ENCODE measurements around the gene IRX6. TPM values are rescaled to one million over a fixed set of nuclear protein-coding genes. Genes with fewer than 3 reads are reported as not detected.

The IRX6 gene
- total and polyA plus RNA-seq, 3 experiments from 2014 or later, result not detected

DNA sequence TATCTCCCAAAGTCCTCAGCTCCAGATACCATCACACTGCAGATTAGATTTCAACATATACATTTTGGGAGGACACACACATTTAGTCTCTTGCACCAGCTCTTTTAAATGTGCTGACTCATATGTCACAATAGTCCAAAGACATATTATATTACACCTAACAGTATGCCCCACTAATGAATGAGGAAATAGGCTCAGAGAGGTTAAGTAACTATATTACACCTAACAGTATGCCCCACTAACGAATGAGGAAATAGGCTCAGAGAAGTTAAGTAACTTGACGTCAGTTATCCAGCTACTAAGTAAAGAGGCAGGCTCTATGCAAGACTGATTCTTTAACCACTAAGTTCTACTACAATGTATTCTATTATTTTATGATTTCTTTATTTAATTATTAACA lies 9.7 kb downstream of the IRX6 start:
- Histone ChIP-seq H3K27me3 (ENCODE audit: insufficient read depth, low read length, poor library complexity, severe bottlenecking) (peaks cover 7% of the 10 kb centered on the region), H3K9me3 (ENCODE audit: low read length) (no peaks in the 10 kb centered on the region), H3K36me3 (ENCODE audit: insufficient read depth, low read length) (no peaks in the 10 kb centered on the region), H3K27ac (ENCODE audit: low read depth, low read length) (no peak overlapping the region), H3K4me3 (ENCODE audit: low read length) (no peak overlapping the region), H3K4me1 (ENCODE audit: insufficient read depth, low read length) (no peaks in the 10 kb centered on the region)
- ChIA-PET CTCF (no interaction called here), POLR2A (no interaction called here)
- DNase-seq, result no peak
- peaks cover 0 to 14% (median 0%) of the 10 kb centered on the region in 3 donors for H3K4me1 Mint-ChIP-seq
- H3K4me3 Mint-ChIP-seq, result no peak overlapping the region
- H3K36me3 Mint-ChIP-seq, result no peaks in the 10 kb centered on the region
- H3K9me3 Mint-ChIP-seq, result peaks cover 0 to 6% (median 0%) of the 10 kb centered on the region in 5 donors
- H3K27ac Mint-ChIP-seq, result no peak overlapping the region
- peaks cover 31 to 44% of the 10 kb centered on the region in 2 donors for H3K27me3 Mint-ChIP-seq

GRCh38 chr16:55338646-55339045 lies 14.6 kb downstream of the IRX6 start:
- peaks cover 0 to 2% (median 1%) of the 10 kb centered on the region in 5 donors for H3K9me3 Mint-ChIP-seq
- no peaks in the 10 kb centered on the region for H3K9me3 ChIP-seq (ENCODE audit: low read length)
- H3K36me3 Mint-ChIP-seq, result no peaks in the 10 kb centered on the region
- no peak overlapping the region for H3K4me3 Mint-ChIP-seq
- peaks cover 4 to 8% of the 10 kb centered on the region in 2 donors for H3K27me3 Mint-ChIP-seq
- no peaks in the 10 kb centered on the region for H3K36me3 ChIP-seq (ENCODE audit: insufficient read depth, low read length)
- H3K27me3 ChIP-seq (ENCODE audit: insufficient read depth, low read length, poor library complexity, severe bottlenecking), result no peaks in the 10 kb centered on the region
- H3K4me1 ChIP-seq (ENCODE audit: insufficient read depth, low read length), result no peaks in the 10 kb centered on the region
- no peak overlapping the region for H3K27ac Mint-ChIP-seq
- no peak for DNase-seq
- ChIA-PET POLR2A (no interaction called here), CTCF (no interaction called here)
- H3K4me1 Mint-ChIP-seq, result no peaks in the 10 kb centered on the region
- H3K27ac ChIP-seq (ENCODE audit: low read depth, low read length), result no peak overlapping the region
- H3K4me3 ChIP-seq (ENCODE audit: low read length), result no peak overlapping the region

DNA sequence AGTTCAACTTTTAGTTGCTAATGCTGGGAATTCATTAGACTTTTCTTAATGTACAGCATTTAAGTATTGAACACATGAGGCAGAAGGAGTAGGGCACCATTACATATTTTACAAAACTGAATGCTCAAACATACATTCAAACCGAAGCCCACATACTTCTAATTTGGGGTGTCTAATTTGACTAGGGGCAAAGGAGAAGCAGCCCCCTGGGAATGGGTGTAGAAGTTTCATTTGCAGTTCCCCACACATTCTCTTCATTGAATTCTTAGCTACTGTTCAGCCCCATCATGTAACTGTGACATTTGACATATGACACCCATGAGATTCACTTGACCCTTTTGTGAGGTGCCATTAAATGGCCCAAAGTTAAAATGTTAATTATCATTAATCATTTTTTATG lies 16.4 kb downstream of the IRX6 start:
- ChIA-PET POLR2A (no interaction called here), CTCF (no interaction called here)
- Mint-ChIP-seq H3K9me3 (peaks cover 0 to 2% (median 1%) of the 10 kb centered on the region in 5 donors), H3K36me3 (no peaks in the 10 kb centered on the region), H3K4me3 (no peak overlapping the region), H3K27ac (no peak overlapping the region), H3K27me3 (peaks cover 0 to 5% of the 10 kb centered on the region in 2 donors), H3K4me1 (no peaks in the 10 kb centered on the region)
- Histone ChIP-seq H3K27me3 (ENCODE audit: insufficient read depth, low read length, poor library complexity, severe bottlenecking) (no peaks in the 10 kb centered on the region), H3K36me3 (ENCODE audit: insufficient read depth, low read length) (no peaks in the 10 kb centered on the region), H3K4me1 (ENCODE audit: insufficient read depth, low read length) (no peaks in the 10 kb centered on the region), H3K4me3 (ENCODE audit: low read length) (no peak overlapping the region), H3K27ac (ENCODE audit: low read depth, low read length) (no peak overlapping the region), H3K9me3 (ENCODE audit: low read length) (no peaks in the 10 kb centered on the region)
- no peak for DNase-seq

DNA sequence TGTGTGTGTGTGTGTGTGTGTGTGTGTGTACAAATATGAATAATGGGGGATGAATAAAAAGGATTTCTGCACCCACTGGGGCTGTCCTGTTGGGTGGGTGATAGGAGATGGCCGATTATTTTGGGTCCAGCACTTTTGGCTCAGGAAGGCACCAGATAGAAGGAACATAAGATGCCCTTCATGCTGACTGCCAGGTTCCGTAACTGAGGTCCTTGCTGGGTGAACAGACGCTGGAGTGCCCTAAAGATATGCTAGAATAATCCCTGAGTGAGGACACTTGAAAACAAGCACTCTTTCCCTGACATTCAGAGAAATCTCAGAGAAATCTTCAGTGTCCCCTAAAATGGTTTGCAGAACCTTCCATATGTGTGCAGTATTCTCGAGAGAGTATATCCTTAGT lies 17.7 kb downstream of the IRX6 start:
- Histone ChIP-seq H3K4me3 (ENCODE audit: low read length) (no peak overlapping the region), H3K4me1 (ENCODE audit: insufficient read depth, low read length) (no peaks in the 10 kb centered on the region), H3K36me3 (ENCODE audit: insufficient read depth, low read length) (no peaks in the 10 kb centered on the region), H3K9me3 (ENCODE audit: low read length) (no peaks in the 10 kb centered on the region), H3K27ac (ENCODE audit: low read depth, low read length) (no peak overlapping the region), H3K27me3 (ENCODE audit: insufficient read depth, low read length, poor library complexity, severe bottlenecking) (no peaks in the 10 kb centered on the region)
- Mint-ChIP-seq H3K27ac (no peak overlapping the region), H3K27me3 (peaks cover 0 to 7% of the 10 kb centered on the region in 2 donors), H3K4me3 (no peak overlapping the region), H3K36me3 (no peaks in the 10 kb centered on the region), H3K9me3 (peaks cover 0 to 2% (median 0%) of the 10 kb centered on the region in 5 donors), H3K4me1 (no peaks in the 10 kb centered on the region)
- DNase-seq, result no peak
- CTCF ChIA-PET, result no interaction called here
- POLR2A ChIA-PET, result no interaction called here

- no peaks in the 10 kb centered on the region for H3K9me3 ChIP-seq (ENCODE audit: low read length)
- POLR2A ChIA-PET, result no interaction called here
- Mint-ChIP-seq H3K27me3 (peaks cover 2 to 10% of the 10 kb centered on the region in 2 donors), H3K9me3 (no peaks in the 10 kb centered on the region), H3K4me1 (no peaks in the 10 kb centered on the region), H3K27ac (no peak overlapping the region), H3K36me3 (no peaks in the 10 kb centered on the region), H3K4me3 (no peak overlapping the region)
- no peaks in the 10 kb centered on the region for H3K4me1 ChIP-seq (ENCODE audit: insufficient read depth, low read length)
- DNase-seq, result no peak
- H3K4me3 ChIP-seq (ENCODE audit: low read length), result no peak overlapping the region
- CTCF ChIA-PET, result interaction anchor here (1.4 kb wide), 1 partner anchor 11 kb away, joined by 3 read pairs; no protein-coding TSS in a partner anchor
- no peaks in the 10 kb centered on the region for H3K27me3 ChIP-seq (ENCODE audit: insufficient read depth, low read length, poor library complexity, severe bottlenecking)
- H3K27ac ChIP-seq (ENCODE audit: low read depth, low read length), result no peak overlapping the region
- H3K36me3 ChIP-seq (ENCODE audit: insufficient read depth, low read length), result no peaks in the 10 kb centered on the region
Measured at GRCh38 chr16:55346475-55346874, 22.5 kb downstream of the IRX6 start.

- Mint-ChIP-seq H3K4me1 (no peaks in the 10 kb centered on the region), H3K4me3 (no peak overlapping the region), H3K27ac (no peak overlapping the region), H3K27me3 (peaks cover 5 to 10% of the 10 kb centered on the region in 2 donors), H3K9me3 (no peaks in the 10 kb centered on the region), H3K36me3 (no peaks in the 10 kb centered on the region)
- no peak overlapping the region for H3K27ac ChIP-seq (ENCODE audit: low read depth, low read length)
- POLR2A ChIA-PET, result no interaction called here
- H3K4me3 ChIP-seq (ENCODE audit: low read length), result no peak overlapping the region
- CTCF ChIA-PET, result no interaction called here
- DNase-seq, result no peak
- no peaks in the 10 kb centered on the region for H3K9me3 ChIP-seq (ENCODE audit: low read length)
- no peaks in the 10 kb centered on the region for H3K27me3 ChIP-seq (ENCODE audit: insufficient read depth, low read length, poor library complexity, severe bottlenecking)
- no peaks in the 10 kb centered on the region for H3K36me3 ChIP-seq (ENCODE audit: insufficient read depth, low read length)
- no peaks in the 10 kb centered on the region for H3K4me1 ChIP-seq (ENCODE audit: insufficient read depth, low read length)
Measured at GRCh38 chr16:55349867-55350266, 25.9 kb downstream of the IRX6 start.

DNA sequence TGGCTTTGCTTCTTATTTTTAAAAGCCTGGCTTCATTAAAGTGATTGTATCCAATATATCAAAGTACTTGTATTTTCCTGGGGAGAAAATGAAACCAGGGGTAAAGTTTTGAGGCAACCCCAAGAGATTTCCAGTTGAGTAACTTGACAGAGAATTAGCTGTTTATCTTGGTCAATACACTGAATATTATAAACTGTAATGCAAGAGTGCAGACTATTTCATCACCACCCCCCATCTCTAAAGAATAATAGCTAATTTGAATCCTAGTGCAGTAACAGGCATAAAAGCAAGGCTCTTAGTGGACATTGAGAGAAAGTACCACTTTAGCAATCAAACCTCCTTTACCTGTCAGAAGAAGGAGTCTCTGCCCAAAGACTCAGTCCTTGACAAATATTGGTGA lies 27.0 kb downstream of the IRX6 start:
- Histone ChIP-seq H3K9me3 (ENCODE audit: low read length) (no peaks in the 10 kb centered on the region), H3K27me3 (ENCODE audit: insufficient read depth, low read length, poor library complexity, severe bottlenecking) (no peaks in the 10 kb centered on the region), H3K4me1 (ENCODE audit: insufficient read depth, low read length) (no peaks in the 10 kb centered on the region), H3K27ac (ENCODE audit: low read depth, low read length) (no peak overlapping the region), H3K4me3 (ENCODE audit: low read length) (no peak overlapping the region), H3K36me3 (ENCODE audit: insufficient read depth, low read length) (no peaks in the 10 kb centered on the region)
- POLR2A ChIA-PET, result no interaction called here
- Mint-ChIP-seq H3K36me3 (no peaks in the 10 kb centered on the region), H3K9me3 (no peaks in the 10 kb centered on the region), H3K4me3 (no peak overlapping the region), H3K27ac (no peak overlapping the region), H3K27me3 (peaks cover 3 to 10% of the 10 kb centered on the region in 2 donors), H3K4me1 (no peaks in the 10 kb centered on the region)
- no peak for DNase-seq
- CTCF ChIA-PET, result no interaction called here

- Mint-ChIP-seq H3K4me3 (no peak overlapping the region), H3K27me3 (peaks cover 3 to 8% of the 10 kb centered on the region in 2 donors), H3K36me3 (no peaks in the 10 kb centered on the region), H3K4me1 (no peaks in the 10 kb centered on the region), H3K27ac (no peak overlapping the region), H3K9me3 (no peaks in the 10 kb centered on the region)
- Histone ChIP-seq H3K36me3 (ENCODE audit: insufficient read depth, low read length) (no peaks in the 10 kb centered on the region), H3K27ac (ENCODE audit: low read depth, low read length) (no peak overlapping the region), H3K4me3 (ENCODE audit: low read length) (no peak overlapping the region), H3K4me1 (ENCODE audit: insufficient read depth, low read length) (no peaks in the 10 kb centered on the region), H3K27me3 (ENCODE audit: insufficient read depth, low read length, poor library complexity, severe bottlenecking) (no peaks in the 10 kb centered on the region), H3K9me3 (ENCODE audit: low read length) (no peaks in the 10 kb centered on the region)
- ChIA-PET POLR2A (no interaction called here), CTCF (no interaction called here)
- no peak for DNase-seq
Measured at GRCh38 chr16:55351936-55352335, 27.9 kb downstream of the IRX6 start.

GRCh38 chr16:55357241-55357640 lies 33.2 kb downstream of the IRX6 start:
- Mint-ChIP-seq H3K27ac (no peak overlapping the region), H3K4me1 (no peaks in the 10 kb centered on the region), H3K9me3 (peaks cover 0 to 5% (median 0%) of the 10 kb centered on the region in 5 donors), H3K36me3 (no peaks in the 10 kb centered on the region), H3K27me3 (peaks cover 5 to 6% of the 10 kb centered on the region in 2 donors), H3K4me3 (no peak overlapping the region)
- H3K27me3 ChIP-seq (ENCODE audit: insufficient read depth, low read length, poor library complexity, severe bottlenecking), result no peaks in the 10 kb centered on the region
- H3K27ac ChIP-seq (ENCODE audit: low read depth, low read length), result no peak overlapping the region
- no peak overlapping the region for H3K4me3 ChIP-seq (ENCODE audit: low read length)
- no peaks in the 10 kb centered on the region for H3K9me3 ChIP-seq (ENCODE audit: low read length)
- H3K4me1 ChIP-seq (ENCODE audit: insufficient read depth, low read length), result no peaks in the 10 kb centered on the region
- ChIA-PET CTCF (interaction anchor here (0.7 kb wide), 1 partner anchor 10 kb away, joined by 3 read pairs; no protein-coding TSS in a partner anchor), POLR2A (no interaction called here)
- no peak for DNase-seq
- H3K36me3 ChIP-seq (ENCODE audit: insufficient read depth, low read length), result no peaks in the 10 kb centered on the region
